GM21515 (cell line): ENCODE results near the gene ZKSCAN1.
"Not testable (repeated sequence)": the region's sequence is repeated elsewhere in the genome, so short reads cannot be mapped to it uniquely, and the experiment has no call there.

ENCODE experiments used
- ATAC-seq: cut with Tn5 transposase; IDR thresholded peaks from one replicate; pipeline ENCODE4 v1.9.1; 2021; ENCODE audit not compliant: unreplicated experiment

The ZKSCAN1 gene

DNA sequence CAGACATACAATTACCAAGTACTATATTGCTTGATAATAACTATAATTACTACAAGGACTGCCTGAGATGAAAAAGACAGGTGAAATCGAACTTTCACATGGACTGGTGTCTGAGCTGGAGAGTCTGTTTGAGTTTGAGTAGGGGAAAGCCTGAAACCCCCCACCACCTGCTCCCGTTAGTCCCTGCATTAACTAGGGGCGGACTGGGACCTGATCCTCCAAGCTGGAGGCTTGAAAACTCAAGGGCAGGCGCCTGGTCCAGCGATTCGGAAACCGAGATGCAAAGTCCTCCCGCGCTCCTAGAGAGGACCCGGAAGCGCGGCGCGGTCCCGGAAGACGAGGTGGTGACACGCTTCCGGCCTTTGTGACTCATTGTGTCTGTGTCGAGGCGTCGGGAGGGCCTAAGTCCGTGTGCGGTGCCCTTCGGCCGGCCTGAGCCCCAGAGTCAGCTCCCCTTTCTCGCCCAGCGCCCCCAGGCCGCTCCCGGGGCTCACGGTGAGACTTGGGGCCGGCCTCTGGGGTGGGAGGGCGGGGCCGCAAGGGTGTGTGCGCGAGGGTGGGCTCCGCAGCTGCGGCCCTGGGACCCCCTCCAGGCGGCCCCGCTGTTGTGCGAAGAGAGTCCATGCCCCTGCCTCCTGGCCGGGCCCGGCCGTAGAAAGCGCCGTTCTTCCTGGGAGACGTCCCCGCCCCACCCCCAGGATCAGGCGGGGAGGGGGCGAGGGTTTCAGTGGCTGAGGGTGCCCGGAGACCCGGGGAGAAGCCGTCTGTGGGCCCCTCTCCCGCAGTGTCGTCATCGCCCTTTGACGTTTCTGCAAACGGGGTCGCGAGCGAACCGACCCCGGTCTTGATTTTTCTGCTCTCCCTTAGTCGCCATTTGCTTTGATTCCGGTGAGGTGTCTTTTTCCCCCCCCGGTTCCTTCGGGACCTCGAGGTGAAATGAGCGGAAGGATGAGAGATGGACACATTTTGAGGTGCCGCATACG lies at the start of gene ZKSCAN1:
TSS of gene ZKSCAN1 (plus strand) at position 365 of the 983 bp plus-strand sequence. CDS start 7,911 bp downstream, outside the sequence.
- peak; percentile 92 for ATAC-seq

DNA sequence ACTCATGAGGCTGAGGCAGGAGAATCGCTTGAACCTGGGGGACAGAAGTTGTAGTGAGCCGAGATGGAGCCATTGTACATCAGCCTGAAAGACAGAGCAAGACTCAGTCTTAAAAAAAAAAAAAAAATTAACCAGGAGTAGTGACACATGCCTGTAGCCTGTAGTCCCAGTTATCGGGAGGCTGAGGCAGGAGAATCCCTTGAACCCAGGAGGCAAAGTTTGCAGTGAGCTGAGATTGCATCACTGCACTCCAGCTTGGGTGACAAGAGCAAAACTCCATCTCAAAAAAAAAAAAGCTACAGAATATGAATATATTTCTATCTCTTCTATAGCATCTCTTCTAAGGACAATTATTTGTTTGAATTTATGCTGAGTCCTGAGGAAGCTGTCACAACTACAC lies 46.1 kb upstream of the ZKSCAN1 start:
- no peak for ATAC-seq

DNA sequence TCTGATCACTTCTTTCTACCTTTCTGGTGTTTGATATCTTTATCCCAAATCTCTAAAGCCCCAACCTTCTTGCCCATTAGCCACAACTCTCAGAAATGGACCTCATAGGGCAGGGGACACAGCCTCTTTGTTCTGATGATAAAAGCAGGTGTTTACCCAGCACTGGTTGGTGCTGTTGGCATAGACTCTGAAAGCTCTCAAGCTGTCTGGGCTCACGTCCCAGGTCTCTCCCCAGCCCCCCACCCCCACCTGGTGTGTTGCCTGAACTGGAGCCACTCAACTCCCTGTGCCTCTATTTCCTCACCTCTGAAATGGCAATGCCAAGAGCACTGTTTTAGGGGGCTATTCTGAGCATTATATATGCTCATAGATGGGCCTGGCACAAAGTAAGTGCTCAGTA lies 45.6 kb upstream of the ZKSCAN1 start:
- not testable (repeated sequence) for ATAC-seq

DNA sequence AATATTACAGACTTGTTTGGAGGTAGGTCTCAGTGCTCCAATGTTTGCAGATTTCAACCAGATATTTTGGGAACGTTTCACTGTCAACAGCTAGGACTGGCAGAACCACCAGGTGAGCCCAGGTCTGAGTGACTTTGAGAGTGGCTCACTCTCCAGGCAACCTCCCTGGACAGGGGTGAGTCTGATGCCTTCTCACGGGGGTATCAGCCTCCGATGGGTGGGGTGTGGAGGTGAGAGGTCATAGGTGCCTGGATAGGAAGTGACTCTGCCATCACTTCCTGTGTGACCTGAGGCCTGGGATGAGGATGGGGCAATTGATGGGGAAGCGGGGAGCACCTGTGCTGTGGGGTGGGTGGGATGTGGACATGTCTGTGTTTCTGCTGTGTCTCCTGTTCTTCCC lies 44.2 kb upstream of the ZKSCAN1 start:
- ATAC-seq, result no peak

DNA sequence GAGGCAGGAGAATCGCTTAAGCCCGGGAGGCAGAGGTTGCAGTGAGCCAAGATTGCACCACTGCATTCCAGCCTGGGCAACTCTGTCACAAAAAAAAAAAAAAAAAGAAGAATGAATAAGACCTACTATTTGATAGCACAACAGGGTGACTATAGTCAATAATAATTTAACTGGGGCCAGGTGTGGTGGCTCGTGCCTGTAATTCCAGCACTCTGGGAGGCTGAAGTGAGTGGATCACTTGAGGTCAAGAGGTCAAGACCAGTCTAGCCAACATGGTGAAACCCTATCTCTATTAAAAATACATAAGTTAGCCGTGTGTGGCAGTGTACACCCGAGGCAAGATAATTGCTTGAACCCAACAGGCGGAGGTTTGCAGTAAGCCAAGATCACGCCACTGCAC lies 41.6 kb upstream of the ZKSCAN1 start:
- not testable (repeated sequence) for ATAC-seq

DNA sequence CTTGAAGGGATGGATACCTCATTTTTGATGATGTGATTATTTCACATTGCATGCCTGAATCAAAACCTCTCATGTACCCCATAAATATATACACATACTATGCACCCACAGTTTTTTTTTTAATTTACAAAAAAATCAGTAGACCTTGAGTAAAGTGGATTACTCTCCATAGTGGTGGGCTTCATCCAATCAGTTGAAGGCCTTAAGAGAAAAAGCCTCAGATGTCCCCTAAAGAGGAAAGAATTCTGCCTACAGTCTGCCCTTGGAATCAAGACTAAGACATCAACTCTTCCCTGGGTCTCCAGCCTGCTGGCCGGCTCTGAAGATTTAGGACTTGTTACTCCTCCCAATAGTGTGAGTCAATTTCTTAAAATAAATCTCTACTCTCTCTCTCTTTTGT lies 40.7 kb upstream of the ZKSCAN1 start:
- no peak for ATAC-seq

DNA sequence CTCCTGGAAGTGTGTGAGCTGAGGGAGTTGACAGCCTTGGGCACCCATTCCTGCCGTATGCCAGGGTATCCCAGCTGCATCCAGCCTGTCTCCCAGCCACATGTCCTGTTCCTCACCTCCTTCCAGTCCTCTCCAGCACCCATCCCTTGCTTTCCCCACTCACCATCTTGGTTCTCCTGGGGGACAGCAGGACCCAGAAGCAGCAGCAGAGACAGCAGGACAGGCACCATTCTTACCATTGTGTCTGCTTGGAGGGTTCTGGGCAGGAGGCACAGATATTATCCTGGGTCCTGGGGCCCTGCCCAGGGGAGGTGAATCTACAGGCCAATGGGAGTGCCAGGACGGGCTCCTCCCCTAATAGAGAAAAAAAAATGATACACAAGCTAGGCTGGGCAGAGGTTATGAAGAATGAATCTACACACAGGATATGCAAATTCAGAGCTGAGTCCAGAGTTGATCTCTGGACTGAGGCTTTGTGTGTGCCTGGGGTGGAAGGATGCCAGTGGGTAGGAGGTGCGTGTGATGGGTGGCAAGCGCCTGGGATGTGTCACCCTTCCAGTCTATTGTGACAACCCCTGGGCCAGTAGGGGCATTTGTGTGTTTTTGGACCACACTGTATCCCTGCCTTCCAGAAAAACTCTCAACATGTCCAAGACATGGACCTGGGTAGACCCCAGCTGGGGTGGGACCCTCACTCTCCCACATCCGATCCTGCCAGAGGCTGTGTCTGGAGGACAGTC lies 39.4 kb upstream of the ZKSCAN1 start, which contains the start of gene AZGP1:
TSS of gene AZGP1 (minus strand) at position 250 of the 740 bp plus-strand sequence. CDS start at position 239, 11 bp downstream.
- ATAC-seq, result no peak

DNA sequence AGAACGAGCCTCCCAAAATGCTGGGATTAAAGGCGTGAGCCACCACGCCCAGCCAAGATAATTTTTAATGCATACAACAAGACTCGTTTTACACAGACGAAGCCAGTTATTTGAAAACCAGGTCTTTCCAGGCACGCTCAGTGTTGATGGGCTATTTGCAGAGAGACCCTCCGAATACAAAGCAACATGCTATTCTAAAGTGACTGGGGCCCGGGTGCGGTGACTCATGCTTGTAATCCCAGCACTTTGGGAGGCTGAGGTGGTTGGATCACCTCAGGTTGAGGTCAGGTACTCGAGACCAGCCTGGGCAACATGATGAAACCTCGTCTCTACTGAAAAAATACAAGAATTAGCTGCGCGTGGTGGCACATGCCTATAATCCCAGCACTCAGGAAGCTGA lies 38.8 kb upstream of the ZKSCAN1 start:
- ATAC-seq, result no peak

DNA sequence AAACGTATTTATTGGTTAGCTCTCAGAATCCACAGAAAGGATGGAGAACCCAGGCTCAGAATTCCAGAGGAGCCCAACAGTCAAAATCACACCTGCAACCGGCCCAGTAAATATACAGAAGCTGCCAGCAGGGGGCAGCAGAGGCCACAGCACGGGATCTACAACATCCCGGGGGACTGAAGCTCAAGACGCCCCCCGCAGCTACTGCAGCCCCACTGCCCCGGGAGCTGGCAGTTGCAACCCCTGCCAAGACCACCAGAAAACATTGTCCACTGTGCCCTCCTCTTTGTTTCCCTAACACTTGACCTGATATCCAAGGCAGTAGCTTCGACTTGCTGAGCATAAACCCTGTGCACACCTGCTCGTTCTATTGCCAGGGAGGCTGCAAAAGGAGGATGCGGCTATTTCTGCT lies 35.6 kb upstream of the ZKSCAN1 start:
- ATAC-seq, result not testable (repeated sequence)

DNA sequence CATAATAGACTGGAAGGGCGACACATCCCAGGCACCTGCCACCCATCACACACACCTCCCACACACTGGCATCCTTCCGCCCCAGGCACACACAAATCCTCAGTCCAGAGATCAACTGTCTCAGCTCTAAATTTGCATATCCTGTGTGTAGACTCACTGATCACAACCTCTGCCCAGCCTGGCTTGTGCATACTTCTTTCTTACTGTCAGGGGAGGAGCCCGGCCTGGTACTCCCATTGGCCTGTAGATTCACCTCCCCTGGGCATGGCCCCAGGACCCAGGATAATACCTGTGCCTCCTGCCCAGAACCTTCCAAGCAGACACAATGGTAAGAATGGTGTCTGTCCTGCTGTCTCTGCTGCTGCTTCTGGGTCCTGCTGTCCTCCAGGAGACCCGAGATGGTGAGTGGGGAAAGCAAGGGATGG lies 34.9 kb upstream of the ZKSCAN1 start:
- ATAC-seq, result not testable (repeated sequence)

DNA sequence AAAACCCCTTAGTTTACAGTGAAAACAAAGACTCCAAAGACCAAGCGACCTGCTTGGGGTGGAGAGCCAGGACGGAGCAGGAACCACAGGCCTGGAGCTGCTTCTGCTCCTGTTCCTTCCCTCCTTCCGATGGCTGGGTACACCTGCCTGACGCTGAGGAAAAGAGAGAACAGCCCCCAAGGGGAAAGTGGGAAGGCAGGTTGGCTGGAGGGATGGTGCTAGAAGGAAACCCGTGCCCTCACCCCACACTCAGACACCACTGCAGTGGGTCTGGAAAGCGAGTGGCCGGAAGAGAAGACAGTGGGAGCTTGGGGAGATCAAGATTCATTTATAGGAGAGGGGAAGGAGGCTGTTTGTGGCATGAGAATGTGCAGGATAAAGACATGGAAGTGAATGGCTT lies 34.3 kb upstream of the ZKSCAN1 start:
- not testable (repeated sequence) for ATAC-seq

DNA sequence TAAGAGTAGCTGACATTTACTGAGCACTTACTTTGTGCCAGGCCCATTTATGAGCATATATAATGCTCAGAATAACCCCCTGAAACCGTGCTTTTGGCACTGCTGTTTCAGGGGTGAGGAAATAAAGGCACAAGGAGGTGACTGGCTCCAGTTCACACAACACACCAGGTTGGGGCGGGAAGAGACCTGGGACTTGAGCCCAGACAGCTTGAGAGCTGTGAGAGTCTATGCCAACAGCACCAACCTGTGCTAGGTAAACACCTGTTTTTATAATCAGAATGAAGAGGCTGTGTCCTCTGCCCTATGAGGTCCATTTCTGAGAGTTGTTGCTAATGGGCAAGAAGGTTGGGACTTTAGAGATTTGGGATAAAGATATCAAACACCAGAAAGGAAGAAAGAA lies 30.8 kb upstream of the ZKSCAN1 start:
- ATAC-seq, result no peak

DNA sequence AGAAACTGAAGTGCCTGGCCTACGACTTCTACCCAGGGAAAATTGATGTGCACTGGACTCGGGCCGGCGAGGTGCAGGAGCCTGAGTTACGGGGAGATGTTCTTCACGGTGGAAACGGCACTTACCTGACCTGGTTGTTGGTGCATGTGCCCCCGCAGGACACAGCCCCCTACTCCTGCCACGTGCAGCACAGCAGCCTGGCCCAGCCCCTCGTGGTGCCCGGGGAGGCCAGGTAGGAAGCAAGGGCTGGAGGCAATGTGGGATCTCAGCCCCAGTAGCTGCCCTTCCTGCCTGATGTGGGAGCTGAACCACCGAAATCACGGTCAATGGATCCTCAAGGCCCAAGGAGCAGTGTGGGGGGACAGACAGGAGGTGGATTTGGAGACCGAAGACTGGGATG lies 28.1 kb upstream of the ZKSCAN1 start:
- not testable (repeated sequence) for ATAC-seq

DNA sequence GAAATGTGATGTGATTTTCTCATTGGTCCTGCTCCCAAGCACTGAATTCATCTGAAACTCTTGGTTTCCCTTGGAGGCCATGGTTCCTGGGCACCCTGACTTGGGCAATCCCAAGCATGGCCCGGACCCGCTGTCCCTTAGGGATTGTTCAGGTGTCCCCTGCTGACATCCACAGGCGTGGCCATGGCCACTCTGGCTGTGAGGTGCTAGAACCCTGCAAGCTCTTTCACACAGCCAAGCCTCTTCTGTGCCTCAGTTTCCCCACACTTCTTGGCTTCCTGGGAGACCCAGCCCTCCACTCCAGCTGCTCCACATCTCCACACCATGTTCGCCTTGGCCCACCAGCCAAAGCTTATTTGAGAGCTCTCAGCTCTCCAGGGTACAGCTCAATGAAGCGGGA lies 27.6 kb upstream of the ZKSCAN1 start:
- ATAC-seq, result no peak

DNA sequence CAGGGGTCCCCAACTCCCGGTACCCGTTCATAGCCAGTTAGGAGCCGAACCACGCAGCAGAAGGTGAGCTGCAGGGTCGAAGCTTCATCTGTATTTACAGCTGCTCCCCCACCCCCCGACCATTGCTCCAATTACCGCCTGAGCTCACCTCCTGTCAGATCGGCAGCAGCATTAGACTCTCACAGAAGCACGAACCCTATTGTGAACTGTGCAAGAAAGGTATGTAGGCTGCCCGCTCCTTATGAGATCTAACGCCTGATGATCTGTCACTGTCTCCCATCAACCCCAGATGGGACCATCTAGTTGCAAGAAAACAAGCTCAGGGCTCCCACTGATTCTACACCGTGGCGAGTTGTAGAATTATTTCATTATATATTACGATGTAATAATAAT lies 24.9 kb upstream of the ZKSCAN1 start:
- ATAC-seq, result no peak

DNA sequence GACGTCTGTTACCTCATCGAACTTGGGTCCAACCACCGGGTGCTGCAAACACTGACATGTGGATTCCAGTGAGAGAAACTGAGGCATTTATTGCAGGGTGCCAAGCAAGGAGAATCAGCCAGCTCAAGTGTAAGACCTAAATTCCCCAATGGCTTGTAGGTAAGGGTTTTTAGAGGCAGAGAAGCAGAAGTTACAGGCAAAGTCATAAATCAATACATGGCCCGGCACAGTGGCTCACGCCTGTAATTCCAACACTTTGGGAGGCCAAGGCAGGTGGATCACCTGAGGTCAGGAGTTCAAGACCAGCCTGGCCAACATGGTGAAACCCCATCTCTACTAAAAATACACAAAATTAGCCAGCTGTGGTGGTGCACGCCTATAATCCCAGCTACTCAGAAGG lies 23.9 kb upstream of the ZKSCAN1 start:
- not testable (repeated sequence) for ATAC-seq

DNA sequence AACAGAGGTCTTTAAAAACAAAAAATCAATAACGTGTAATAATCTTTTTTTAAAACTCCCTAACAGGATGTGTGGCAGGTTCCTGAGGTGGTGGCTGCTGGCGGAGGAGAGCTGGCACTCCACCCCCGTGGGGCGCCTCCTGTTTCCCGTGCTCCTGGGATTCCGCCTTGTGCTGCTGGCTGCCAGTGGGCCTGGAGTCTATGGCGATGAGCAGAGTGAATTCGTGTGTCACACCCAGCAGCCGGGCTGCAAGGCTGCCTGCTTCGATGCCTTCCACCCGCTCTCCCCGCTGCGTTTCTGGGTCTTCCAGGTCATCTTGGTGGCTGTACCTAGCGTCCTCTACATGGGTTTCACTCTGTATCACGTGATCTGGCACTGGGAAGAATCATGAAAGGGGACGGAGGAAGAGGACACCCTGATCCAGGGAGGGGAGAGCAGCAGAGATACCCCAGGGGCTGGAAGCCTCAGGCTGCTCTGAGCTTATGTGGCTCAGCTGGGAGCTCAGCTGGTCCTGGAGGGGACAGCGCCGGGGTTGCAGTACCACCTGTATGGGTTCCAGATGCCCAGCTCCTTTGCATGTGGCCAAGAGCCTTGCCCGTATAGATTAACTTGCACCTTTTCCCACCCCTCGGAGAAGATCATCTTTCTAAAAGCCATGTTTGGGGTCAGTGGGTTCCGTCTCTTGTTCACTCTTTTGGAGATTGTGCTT lies 22.9 kb upstream of the ZKSCAN1 start:
- no peak for ATAC-seq

DNA sequence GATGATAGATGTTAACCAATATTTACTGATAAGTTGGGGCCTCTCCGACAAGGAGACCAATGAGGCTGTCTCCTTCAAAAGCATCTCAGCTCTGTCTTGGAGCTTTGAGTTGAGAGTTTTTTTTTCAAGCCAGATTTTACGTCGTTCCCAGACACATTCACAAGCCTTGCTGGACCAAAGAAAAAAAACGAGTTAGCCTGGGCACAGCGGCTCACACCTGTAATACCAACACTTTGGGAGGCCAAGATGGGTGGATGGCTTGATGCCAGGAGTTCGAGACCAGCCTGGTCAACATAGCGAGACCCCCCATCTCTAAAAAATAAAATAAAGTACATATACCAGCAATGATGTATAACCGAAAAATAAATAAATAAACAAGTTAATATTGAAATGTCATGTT lies 20.6 kb upstream of the ZKSCAN1 start:
- ATAC-seq, result no peak

DNA sequence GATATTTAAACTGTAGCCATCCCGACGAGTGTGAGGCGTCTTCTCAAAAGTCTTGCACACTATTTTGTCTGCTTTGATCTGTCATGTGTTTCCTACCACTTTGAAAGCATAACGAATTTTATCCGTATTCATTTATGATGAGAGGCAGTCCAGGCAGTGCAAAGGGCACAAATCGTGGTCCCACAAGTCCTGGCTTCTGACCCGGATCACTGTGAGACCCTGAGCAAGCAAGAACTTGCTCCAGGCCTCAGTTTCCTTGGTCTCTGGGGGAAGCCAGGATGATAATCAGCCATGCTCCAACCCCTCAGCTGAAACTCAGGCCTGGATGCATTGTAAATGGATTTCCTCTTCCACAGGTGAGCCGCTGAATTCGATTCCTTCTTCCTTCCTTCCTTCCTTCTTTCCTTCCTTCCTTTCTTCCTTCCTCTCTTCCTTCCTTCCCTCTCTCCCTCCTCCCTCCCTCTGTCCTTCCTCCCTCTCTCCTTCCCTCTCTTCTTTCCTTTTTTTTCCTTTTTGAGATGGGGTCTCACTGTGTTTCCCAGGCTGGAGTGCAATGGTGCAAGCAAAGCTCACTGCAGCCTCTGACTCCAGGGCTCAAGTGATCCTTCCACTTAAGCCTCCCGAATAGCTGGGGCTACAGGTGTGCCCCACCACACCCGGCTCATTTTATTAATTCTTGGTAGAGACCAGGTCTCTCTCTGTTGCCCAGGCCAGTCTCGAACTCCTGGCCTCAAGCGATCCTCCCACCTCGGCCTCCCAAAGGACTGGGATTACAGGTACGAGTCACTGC lies 18.4 kb upstream of the ZKSCAN1 start:
- ATAC-seq, result no peak

DNA sequence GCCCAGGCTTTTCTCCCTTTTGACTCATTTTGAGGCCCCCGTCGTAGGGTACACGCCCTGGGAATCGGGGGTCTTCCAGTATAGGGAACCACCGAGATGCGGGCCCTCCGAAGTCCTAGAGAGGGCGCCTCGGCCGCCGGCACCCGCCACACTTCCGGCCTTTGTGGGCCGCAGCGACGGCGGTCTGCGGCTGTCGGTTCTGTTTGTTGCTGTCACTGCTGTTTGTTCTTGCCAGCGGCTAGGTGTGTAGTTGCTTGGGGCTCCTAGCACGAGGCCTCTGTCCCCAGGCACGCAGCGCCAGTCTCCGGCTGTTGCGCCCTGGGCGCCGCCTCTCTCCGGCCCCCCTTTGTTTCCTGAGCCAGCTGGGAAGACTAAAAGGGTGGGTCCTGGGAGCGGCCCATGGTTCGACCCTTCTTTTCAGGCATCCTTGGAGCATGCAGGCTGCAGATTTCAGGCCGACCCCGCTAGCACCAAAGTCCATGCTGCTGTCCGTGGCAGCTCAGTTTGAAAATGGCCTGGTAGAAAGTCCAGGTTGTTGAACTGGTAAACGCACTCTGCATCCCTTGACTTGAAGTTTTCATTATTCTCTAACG lies 17.8 kb upstream of the ZKSCAN1 start:
- no peak for ATAC-seq
